ENCODE data around the gene SECTM1.

Gene SECTM1

GRCh38 chr17:82329683-82330321, 3.8 kb downstream of the SECTM1 start:
- no peak for TF ChIP-seq CTCF (IDR thresholded peaks at IDR 0.05; ENCODE audit: low read depth, low read length)
- DNase-seq (ENCODE audit: extremely low read depth, low read depth), result no peak

- DNase-seq (ENCODE audit: extremely low read depth, low read depth), result no peak
- no peak for TF ChIP-seq CTCF (IDR thresholded peaks at IDR 0.05; ENCODE audit: low read depth, low read length)
Measured at GRCh38 chr17:82328994-82329507, 4.5 kb downstream of the SECTM1 start.

- no peak for TF ChIP-seq CTCF (IDR thresholded peaks at IDR 0.05; ENCODE audit: low read depth, low read length)
- no peak for DNase-seq (ENCODE audit: extremely low read depth, low read depth)
Measured at GRCh38 chr17:82328141-82328993, 5.2 kb downstream of the SECTM1 start.

- TF ChIP-seq CTCF (IDR thresholded peaks at IDR 0.05; ENCODE audit: low read depth, low read length), result no peak
Measured at GRCh38 chr17:82327757-82328140, 5.8 kb downstream of the SECTM1 start.

GRCh38 chr17:82327289-82327688, 6.3 kb downstream of the SECTM1 start:
- DNase-seq (ENCODE audit: extremely low read depth, low read depth), result no peak
- TF ChIP-seq CTCF (IDR thresholded peaks at IDR 0.05; ENCODE audit: low read depth, low read length), result no peak

More at GRCh38 chr17:82327757-82328140, 5.8 kb downstream of the SECTM1 start:
- DNase-seq (ENCODE audit: extremely low read depth, low read depth), result no peak

- DNase-seq (ENCODE audit: extremely low read depth, low read depth), result no peak
- no peak for TF ChIP-seq CTCF (IDR thresholded peaks at IDR 0.05; ENCODE audit: low read depth, low read length)
Measured at GRCh38 chr17:82325286-82326180, 8.0 kb downstream of the SECTM1 start.
